ENCODE data around the gene FCHO1.
"Not testable (repeated sequence)": the region's sequence is repeated elsewhere in the genome, so short reads cannot be mapped to it uniquely, and the experiment has no call there.

The FCHO1 gene

GRCh38 chr19:17795495-17795856, 44.2 kb downstream of the FCHO1 start:
- peak; percentile 21 for DNase-seq

- no peak for DNase-seq
Measured at GRCh38 chr19:17796013-17796837, 44.9 kb downstream of the FCHO1 start.

- no peak for DNase-seq
Measured at GRCh38 chr19:17796838-17797423, 45.7 kb downstream of the FCHO1 start.

- DNase-seq, result no peak
Measured at GRCh38 chr19:17797424-17798201, 46.3 kb downstream of the FCHO1 start.

- not testable (repeated sequence) for DNase-seq
Measured at GRCh38 chr19:17798599-17798998, 47.3 kb downstream of the FCHO1 start.

GRCh38 chr19:17802137-17802858, 51.0 kb downstream of the FCHO1 start:
- DNase-seq, result no peak

- DNase-seq, result no peak
Measured at GRCh38 chr19:17803264-17803896, 52.1 kb downstream of the FCHO1 start.

GRCh38 chr19:17805427-17805826, 54.1 kb downstream of the FCHO1 start:
- DNase-seq, result no peak

GRCh38 chr19:17806945-17807344, 55.7 kb downstream of the FCHO1 start:
- DNase-seq, result no peak

- no peak for DNase-seq
Measured at GRCh38 chr19:17807731-17808316, 56.5 kb downstream of the FCHO1 start.

- DNase-seq, result no peak
Measured at GRCh38 chr19:17811103-17811502, 59.8 kb downstream of the FCHO1 start.

GRCh38 chr19:17811681-17812080, 60.4 kb downstream of the FCHO1 start:
- DNase-seq, result no peak

- no peak for DNase-seq
Measured at GRCh38 chr19:17812099-17812498, 60.8 kb downstream of the FCHO1 start.

GRCh38 chr19:17817668-17818363, 66.5 kb downstream of the FCHO1 start:
- DNase-seq, result no peak

- no peak for DNase-seq
Measured at GRCh38 chr19:17821190-17821589, 69.9 kb downstream of the FCHO1 start, which contains the start of gene INSL3. Gene INSL3, minus strand, starts transcription at chr19:17821519. Its CDS starts 13 bp downstream, at chr19:17821506.

GRCh38 chr19:17824339-17824738, 73.1 kb downstream of the FCHO1 start:
- no peak for DNase-seq

- no peak for DNase-seq
Measured at GRCh38 chr19:17826508-17827056, 75.3 kb downstream of the FCHO1 start.

GRCh38 chr19:17829855-17830566, 78.7 kb downstream of the FCHO1 start:
- DNase-seq, result no peak

- peak; percentile 79 for DNase-seq
Measured at GRCh38 chr19:17830567-17831418, 79.5 kb downstream of the FCHO1 start.
